Gastroesophageal sphincter (tissue), 3 donors: ENCODE measurements around the gene RNF175.

ENCODE experiments used
- EP300 ChIP-seq: sonication (generic); formaldehyde crosslinking; IDR thresholded peaks from one replicate; pipeline ENCODE4 v1.6.1; 2017; ENCODE audit warnings: antibody characterized with exemption, mild to moderate bottlenecking
- POLR2A ChIP-seq, 2 donors: fragments of 450-650 bp; IDR thresholded peaks; one replicate each; pipeline ENCODE4 v1.6.1; 2017; ENCODE audit warnings: antibody characterized with exemption in 2 of 2, mild to moderate bottlenecking in 2 of 2, moderate library complexity in 1 of 2
- POLR2AphosphoS5 ChIP-seq: sonication (generic); formaldehyde crosslinking; IDR thresholded peaks from one replicate; pipeline ENCODE4 v1.6.1; 2017; ENCODE audit warnings: antibody characterized with exemption
- TF ChIP-seq, protein P1 (sequence below), 4 experiments: fragments of 200-600 bp in 2 of 4; fragments of 450-650 bp in 2 of 4; sonication (generic) in 1 of 4; IDR thresholded peaks; one replicate each; pipeline ENCODE4 v1.5.1; 2017 to 2019; ENCODE audit warnings: antibody characterized with exemption in 4 of 4, mild to moderate bottlenecking in 2 of 4, moderate library complexity in 2 of 4

DNA sequence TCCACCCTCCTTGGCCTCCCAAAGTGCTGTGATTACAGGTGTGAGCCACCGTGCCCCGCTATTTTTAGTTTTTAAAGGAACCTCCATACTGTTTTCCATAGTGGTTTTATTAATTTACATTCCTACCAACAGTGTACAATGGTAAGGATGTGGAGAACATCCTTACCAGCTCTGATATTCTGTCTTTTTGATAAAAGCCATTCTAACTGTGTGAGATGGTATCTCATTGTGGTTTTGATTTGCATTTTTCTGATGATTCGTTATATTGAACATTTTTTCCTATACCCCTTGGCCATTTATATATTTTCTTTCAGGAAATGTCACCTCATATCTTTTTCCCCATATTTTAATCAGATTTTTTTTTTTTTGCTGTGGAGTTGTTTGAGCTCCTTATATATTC, 90.0 kb downstream of the RNF175 start:
- TF ChIP-seq, protein P1, sequence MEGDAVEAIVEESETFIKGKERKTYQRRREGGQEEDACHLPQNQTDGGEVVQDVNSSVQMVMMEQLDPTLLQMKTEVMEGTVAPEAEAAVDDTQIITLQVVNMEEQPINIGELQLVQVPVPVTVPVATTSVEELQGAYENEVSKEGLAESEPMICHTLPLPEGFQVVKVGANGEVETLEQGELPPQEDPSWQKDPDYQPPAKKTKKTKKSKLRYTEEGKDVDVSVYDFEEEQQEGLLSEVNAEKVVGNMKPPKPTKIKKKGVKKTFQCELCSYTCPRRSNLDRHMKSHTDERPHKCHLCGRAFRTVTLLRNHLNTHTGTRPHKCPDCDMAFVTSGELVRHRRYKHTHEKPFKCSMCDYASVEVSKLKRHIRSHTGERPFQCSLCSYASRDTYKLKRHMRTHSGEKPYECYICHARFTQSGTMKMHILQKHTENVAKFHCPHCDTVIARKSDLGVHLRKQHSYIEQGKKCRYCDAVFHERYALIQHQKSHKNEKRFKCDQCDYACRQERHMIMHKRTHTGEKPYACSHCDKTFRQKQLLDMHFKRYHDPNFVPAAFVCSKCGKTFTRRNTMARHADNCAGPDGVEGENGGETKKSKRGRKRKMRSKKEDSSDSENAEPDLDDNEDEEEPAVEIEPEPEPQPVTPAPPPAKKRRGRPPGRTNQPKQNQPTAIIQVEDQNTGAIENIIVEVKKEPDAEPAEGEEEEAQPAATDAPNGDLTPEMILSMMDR (IDR thresholded peaks at IDR 0.05), result no peak
- TF ChIP-seq POLR2AphosphoS5 (no peak), EP300 (no peak), POLR2A (IDR thresholded peaks at IDR 0.05) (no peak)
